ENCODE results near the gene IGFN1. TPM values are rescaled to one million over a fixed set of nuclear protein-coding genes. Genes with fewer than 3 reads are reported as not detected.

Gene IGFN1
- total and polyA plus RNA-seq, 2 donors (not counting 3 experiments of a cell fraction or from before 2014, with no cell fraction given), result not detected

GRCh38 chr1:201223852-201224665 is 33.4 kb downstream of the IGFN1 start:
- no peaks in the 10 kb centered on the region for H3K4me1 ChIP-seq (ENCODE audit: control insufficient read depth, extremely low read depth, insufficient read depth, low read length)
- TF ChIP-seq FOS (IDR thresholded peaks at IDR 0.05; ENCODE audit: borderline replicate concordance, insufficient read depth, low read length), result no peak
- H3K9me3 ChIP-seq (replicated peaks; ENCODE audit: control insufficient read depth, insufficient read depth, low read length), result no peaks in the 10 kb centered on the region
- H3K4me2 ChIP-seq (ENCODE audit: insufficient read depth, low read length), result no peak overlapping the region
- ChIA-PET CTCF (interaction anchor here (1.0 to 2.8 kb wide), 8 partner anchors 9 to 252 kb away, joined by 3 to 18 read pairs (median 4); no protein-coding TSS in a partner anchor), POLR2A (no interaction called here)
- H3K36me3 ChIP-seq (ENCODE audit: control insufficient read depth in 2 of 2, extremely low read depth in 1 of 2, insufficient read depth in 2 of 2, low read length in 2 of 2), result no peaks in the 10 kb centered on the region
- no peak overlapping the region for H3K4me3 ChIP-seq (replicated peaks in 1 of 3; ENCODE audit: insufficient read depth in 1 of 3, low read depth in 1 of 3, low read length in 3 of 3)
- peaks cover 2 to 3% of the 10 kb centered on the region in 2 experiments for H3K27me3 ChIP-seq (ENCODE audit: control insufficient read depth in 2 of 2, insufficient read depth in 2 of 2, low read length in 2 of 2)
- H3K79me2 ChIP-seq (ENCODE audit: control insufficient read depth, insufficient read depth, low read length), result no peaks in the 10 kb centered on the region
- no peak overlapping the region for H3K27ac ChIP-seq (ENCODE audit: insufficient read depth, low read depth, low read length)
- no peaks in the 10 kb centered on the region for H4K20me1 ChIP-seq (replicated peaks; ENCODE audit: control insufficient read depth, extremely low read depth, insufficient read depth, low read length)
- no peaks in the 10 kb centered on the region for H3K9me1 ChIP-seq (replicated peaks; ENCODE audit: control insufficient read depth, extremely low read depth, insufficient read depth, low read length)
- no peak overlapping the region for H3K9ac ChIP-seq (replicated peaks; ENCODE audit: extremely low read depth, insufficient read depth, low read length)
- dilution Hi-C loops (cut with MboI; ENCODE audit: extremely low pct_ligation_motif_present, low sequenced_read_pairs) (no loop called here), intact Hi-C loops (cut with micrococcal nuclease) (loop anchor here (1.0 to 5.0 kb wide), 3 partner anchors 75 to 252 kb away; no protein-coding TSS in a partner anchor)
- no peak for FAIRE-seq
- no TSS peak for BruUV-seq (replicated peaks)
- DNase-seq (ENCODE audit: low read depth, low spot score), result no peak
- H2AFZ ChIP-seq (ENCODE audit: low read depth, low read length), result no peak overlapping the region

GRCh38 chr1:201224666-201225370 is 34.2 kb downstream of the IGFN1 start:
- ChIA-PET POLR2A (no interaction called here), CTCF (no interaction called here)
- no peak overlapping the region for H3K27ac ChIP-seq (ENCODE audit: insufficient read depth, low read depth, low read length)
- H3K9ac ChIP-seq (replicated peaks; ENCODE audit: extremely low read depth, insufficient read depth, low read length), result no peak overlapping the region
- no peaks in the 10 kb centered on the region for H4K20me1 ChIP-seq (replicated peaks; ENCODE audit: control insufficient read depth, extremely low read depth, insufficient read depth, low read length)
- no peaks in the 10 kb centered on the region for H3K4me1 ChIP-seq (ENCODE audit: control insufficient read depth, extremely low read depth, insufficient read depth, low read length)
- BruUV-seq (replicated peaks), result no TSS peak
- H3K9me1 ChIP-seq (replicated peaks; ENCODE audit: control insufficient read depth, extremely low read depth, insufficient read depth, low read length), result no peaks in the 10 kb centered on the region
- no peaks in the 10 kb centered on the region for H3K36me3 ChIP-seq (ENCODE audit: control insufficient read depth in 2 of 2, extremely low read depth in 1 of 2, insufficient read depth in 2 of 2, low read length in 2 of 2)
- dilution Hi-C loops (cut with MboI; ENCODE audit: extremely low pct_ligation_motif_present, low sequenced_read_pairs) (no loop called here), intact Hi-C loops (cut with micrococcal nuclease) (loop anchor here (5.0 kb wide), 1 partner anchor 138 kb away; no protein-coding TSS in a partner anchor)
- peaks cover 0 to 2% of the 10 kb centered on the region in 2 experiments for H3K27me3 ChIP-seq (ENCODE audit: control insufficient read depth in 2 of 2, insufficient read depth in 2 of 2, low read length in 2 of 2)
- DNase-seq (ENCODE audit: low read depth, low spot score) (no peak), FAIRE-seq (no peak)
- no peak overlapping the region for H2AFZ ChIP-seq (ENCODE audit: low read depth, low read length)
- TF ChIP-seq MAX (IDR thresholded peaks at IDR 0.05; ENCODE audit: insufficient read depth, insufficient read length) (no peak), JUN (IDR thresholded peaks at IDR 0.05; ENCODE audit: borderline replicate concordance, insufficient read depth, insufficient read length, low read depth) (no peak), GATA2 (IDR thresholded peaks at IDR 0.05; ENCODE audit: insufficient read depth, insufficient read length, low read depth, low read length) (no peak), MYC (IDR thresholded peaks at IDR 0.05; ENCODE audit: low read depth, low read length) (no peak), CTCF (IDR thresholded peaks at IDR 0.05; ENCODE audit: extremely low read depth in 1 of 2, insufficient read depth in 1 of 2, low read depth in 1 of 2, low read length in 2 of 2) (no peak), POLR2A (IDR thresholded peaks at IDR 0.05; ENCODE audit: low read depth, low read length) (no peak), POLR2AphosphoS5 (IDR thresholded peaks at IDR 0.05; ENCODE audit: insufficient read depth, low read depth, low read length) (no peak), FOS (IDR thresholded peaks at IDR 0.05; ENCODE audit: borderline replicate concordance, insufficient read depth, low read length) (no peak), EZH2 (IDR thresholded peaks at IDR 0.05; ENCODE audit: borderline replicate concordance, low read depth, low read length, severe bottlenecking) (no peak)
- H3K79me2 ChIP-seq (ENCODE audit: control insufficient read depth, insufficient read depth, low read length), result no peaks in the 10 kb centered on the region
- no peak overlapping the region for H3K4me3 ChIP-seq (replicated peaks in 1 of 3; ENCODE audit: insufficient read depth in 1 of 3, low read depth in 1 of 3, low read length in 3 of 3)
- no peaks in the 10 kb centered on the region for H3K9me3 ChIP-seq (replicated peaks; ENCODE audit: control insufficient read depth, insufficient read depth, low read length)
- no peak overlapping the region for H3K4me2 ChIP-seq (ENCODE audit: insufficient read depth, low read length)

Data from endothelial cell of umbilical vein (primary cell).